ENCODE measurements around the gene ST6GALNAC4. TPM values are rescaled to one million over a fixed set of nuclear protein-coding genes. Genes with fewer than 3 reads are reported as not detected.

ST6GALNAC4 gene
- total RNA-seq, 1 donor from 2014 or later = 23.5 TPM

DNA sequence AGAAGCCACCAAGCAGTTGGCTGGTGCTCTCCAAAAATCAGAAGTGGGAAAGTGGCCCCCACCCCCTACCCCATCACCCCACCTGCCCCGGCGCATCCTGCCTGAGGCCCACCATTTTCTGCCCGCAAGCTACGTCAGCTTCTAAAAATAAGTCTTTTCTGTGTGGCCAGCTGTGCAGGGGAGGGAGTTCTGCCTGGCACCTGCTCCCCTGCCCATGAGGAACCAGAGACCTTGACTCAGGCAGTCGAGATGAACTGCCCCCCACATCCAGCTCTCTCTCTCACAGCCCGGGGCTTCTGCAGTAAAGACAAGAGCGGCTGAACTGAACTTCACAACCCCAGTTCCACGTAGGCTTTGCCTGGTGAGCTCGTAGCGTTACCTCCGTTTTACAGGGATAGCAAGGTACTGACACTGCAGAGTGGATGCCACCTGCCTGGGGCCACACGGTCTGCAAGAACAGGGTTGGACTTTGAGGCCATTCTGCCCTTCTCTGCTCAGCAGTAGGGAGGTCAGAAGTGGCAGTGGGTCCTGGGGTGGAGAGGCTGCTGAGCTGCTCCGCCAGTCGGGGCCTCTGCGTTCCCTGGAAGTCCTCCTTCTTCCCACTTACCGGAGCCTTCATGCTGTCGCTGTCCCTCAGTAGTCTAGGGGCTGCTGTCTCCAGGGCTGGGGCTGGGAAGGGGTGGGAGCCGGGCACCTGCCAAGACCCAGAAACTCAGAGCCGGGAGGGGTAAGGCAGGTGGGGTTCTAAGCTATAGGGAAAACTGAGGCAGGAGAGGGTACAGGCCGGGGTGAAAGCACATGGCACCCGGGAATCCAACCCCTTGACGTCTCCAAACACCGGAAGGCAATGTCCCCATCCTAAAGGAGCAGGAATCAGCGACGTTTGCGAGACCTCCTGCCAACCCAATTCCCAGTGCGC lies 781 bp downstream of the ST6GALNAC4 start:
- Histone ChIP-seq H3K27me3 (ENCODE audit: control insufficient read depth in 3 of 3, insufficient read depth in 3 of 3, low read length in 3 of 3) (no peaks in the 10 kb centered on the region), H3K4me1 (ENCODE audit: control insufficient read depth in 3 of 3, insufficient read depth in 3 of 3, low read length in 3 of 3) (peaks cover 17 to 46% (median 43%) of the 10 kb centered on the region in 3 donors), H3K4me3 (ENCODE audit: low read length in 3 of 3) (peak overlapping the region; percentile 68 to 89 (median 75)), H3K9ac (ENCODE audit: low read depth in 1 of 3, low read length in 3 of 3) (peak overlapping the region; percentile 76 to 85 (median 78)), H3K27ac (ENCODE audit: low read depth, low read length) (peak overlapping the region; percentile 57), H3K36me3 (ENCODE audit: control insufficient read depth in 3 of 3, insufficient read depth in 3 of 3, low read length in 3 of 3) (peaks cover 9 to 15% (median 12%) of the 10 kb centered on the region in 3 donors), H3K9me3 (ENCODE audit: control insufficient read depth in 3 of 3, low read length in 3 of 3) (no peaks in the 10 kb centered on the region)

GRCh38 chr9:127915325-127915752 lies 1.5 kb downstream of the ST6GALNAC4 start:
- Histone ChIP-seq H3K4me3 (ENCODE audit: low read length in 3 of 3) (no peak overlapping the region), H3K9ac (ENCODE audit: low read depth in 1 of 3, low read length in 3 of 3) (no peak overlapping the region), H3K27ac (ENCODE audit: low read depth, low read length) (peak overlapping the region; percentile 57), H3K9me3 (ENCODE audit: control insufficient read depth in 3 of 3, low read length in 3 of 3) (no peaks in the 10 kb centered on the region), H3K4me1 (ENCODE audit: control insufficient read depth in 3 of 3, insufficient read depth in 3 of 3, low read length in 3 of 3) (peaks cover 20 to 47% (median 43%) of the 10 kb centered on the region in 3 donors), H3K27me3 (ENCODE audit: control insufficient read depth in 3 of 3, insufficient read depth in 3 of 3, low read length in 3 of 3) (no peaks in the 10 kb centered on the region), H3K36me3 (ENCODE audit: control insufficient read depth in 3 of 3, insufficient read depth in 3 of 3, low read length in 3 of 3) (peaks cover 11 to 21% (median 17%) of the 10 kb centered on the region in 3 donors)

DNA sequence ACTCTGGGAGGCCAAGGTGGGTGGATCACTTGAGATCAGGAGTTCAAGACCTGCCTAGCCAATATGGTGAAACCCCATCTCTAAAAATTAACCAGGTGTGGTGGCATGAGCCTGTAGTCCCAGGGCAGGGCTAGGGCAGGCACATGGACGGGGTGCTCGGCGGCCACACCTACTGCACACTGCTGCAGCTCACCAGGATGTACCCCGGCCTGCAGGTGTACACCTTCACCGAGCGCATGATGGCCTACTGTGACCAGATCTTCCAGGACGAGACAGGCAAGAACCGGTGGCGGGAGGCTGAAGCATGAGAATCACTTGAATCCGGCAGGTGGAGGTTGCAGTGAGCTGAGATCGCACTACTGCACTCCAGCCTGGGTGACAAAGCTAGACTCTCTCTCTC lies 3.2 kb downstream of the ST6GALNAC4 start:
- H3K4me3 ChIP-seq (ENCODE audit: low read length in 3 of 3) = no peak overlapping the region
- H3K9me3 ChIP-seq (ENCODE audit: control insufficient read depth in 3 of 3, low read length in 3 of 3) = no peaks in the 10 kb centered on the region
- H3K36me3 ChIP-seq (ENCODE audit: control insufficient read depth in 3 of 3, insufficient read depth in 3 of 3, low read length in 3 of 3) = peaks cover 11 to 29% (median 17%) of the 10 kb centered on the region in 3 donors
- H3K4me1 ChIP-seq (ENCODE audit: control insufficient read depth in 3 of 3, insufficient read depth in 3 of 3, low read length in 3 of 3) = peaks cover 20 to 37% (median 34%) of the 10 kb centered on the region in 3 donors
- H3K27ac ChIP-seq (ENCODE audit: low read depth, low read length) = no peak overlapping the region
- no peak overlapping the region for H3K9ac ChIP-seq (ENCODE audit: low read depth in 1 of 3, low read length in 3 of 3)
- H3K27me3 ChIP-seq (ENCODE audit: control insufficient read depth in 3 of 3, insufficient read depth in 3 of 3, low read length in 3 of 3) = no peaks in the 10 kb centered on the region

- Histone ChIP-seq H3K9ac (ENCODE audit: low read depth in 1 of 3, low read length in 3 of 3) (no peak overlapping the region), H3K4me3 (ENCODE audit: low read length in 3 of 3) (no peak overlapping the region), H3K27me3 (ENCODE audit: control insufficient read depth in 3 of 3, insufficient read depth in 3 of 3, low read length in 3 of 3) (no peaks in the 10 kb centered on the region), H3K9me3 (ENCODE audit: control insufficient read depth in 3 of 3, low read length in 3 of 3) (no peaks in the 10 kb centered on the region), H3K27ac (ENCODE audit: low read depth, low read length) (no peak overlapping the region), H3K4me1 (ENCODE audit: control insufficient read depth in 3 of 3, insufficient read depth in 3 of 3, low read length in 3 of 3) (peaks cover 20 to 31% (median 28%) of the 10 kb centered on the region in 3 donors), H3K36me3 (ENCODE audit: control insufficient read depth in 3 of 3, insufficient read depth in 3 of 3, low read length in 3 of 3) (peaks cover 14 to 29% (median 21%) of the 10 kb centered on the region in 3 donors)
These were observed 4.0 kb downstream of the ST6GALNAC4 start for GRCh38 chr9:127912882-127913281.

DNA sequence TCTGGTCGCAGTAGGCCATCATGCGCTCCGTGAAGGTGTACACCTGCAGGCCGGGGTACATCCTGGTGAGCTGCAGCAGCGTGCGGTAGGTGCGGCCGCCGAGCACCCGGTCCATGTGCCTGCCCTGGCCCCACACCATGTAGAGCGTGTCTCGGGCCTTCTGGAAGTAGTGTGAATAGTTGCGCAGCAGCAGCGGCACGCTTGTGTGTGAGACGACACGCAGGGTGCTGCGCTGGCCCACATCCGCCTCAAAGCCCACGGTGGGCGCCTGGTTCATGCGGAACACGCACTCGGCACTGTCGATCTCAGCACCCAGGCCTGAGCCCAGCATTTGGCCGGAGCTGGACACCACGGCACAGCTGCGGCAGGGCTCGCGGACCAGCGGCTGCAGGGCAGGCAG lies 4.5 kb downstream of the ST6GALNAC4 start:
- Histone ChIP-seq H3K4me3 (ENCODE audit: low read length in 3 of 3) (no peak overlapping the region), H3K9ac (ENCODE audit: low read depth in 1 of 3, low read length in 3 of 3) (no peak overlapping the region), H3K4me1 (ENCODE audit: control insufficient read depth in 3 of 3, insufficient read depth in 3 of 3, low read length in 3 of 3) (peaks cover 16 to 28% (median 24%) of the 10 kb centered on the region in 3 donors), H3K36me3 (ENCODE audit: control insufficient read depth in 3 of 3, insufficient read depth in 3 of 3, low read length in 3 of 3) (peaks cover 14 to 29% (median 21%) of the 10 kb centered on the region in 3 donors), H3K9me3 (ENCODE audit: control insufficient read depth in 3 of 3, low read length in 3 of 3) (no peaks in the 10 kb centered on the region), H3K27ac (ENCODE audit: low read depth, low read length) (no peak overlapping the region), H3K27me3 (ENCODE audit: control insufficient read depth in 3 of 3, insufficient read depth in 3 of 3, low read length in 3 of 3) (no peaks in the 10 kb centered on the region)

- Histone ChIP-seq H3K36me3 (ENCODE audit: control insufficient read depth in 3 of 3, insufficient read depth in 3 of 3, low read length in 3 of 3) (peaks cover 14 to 29% (median 21%) of the 10 kb centered on the region in 3 donors), H3K4me1 (ENCODE audit: control insufficient read depth in 3 of 3, insufficient read depth in 3 of 3, low read length in 3 of 3) (peaks cover 6 to 24% (median 14%) of the 10 kb centered on the region in 3 donors), H3K27ac (ENCODE audit: low read depth, low read length) (no peak overlapping the region), H3K27me3 (ENCODE audit: control insufficient read depth in 3 of 3, insufficient read depth in 3 of 3, low read length in 3 of 3) (no peaks in the 10 kb centered on the region), H3K9ac (ENCODE audit: low read depth in 1 of 3, low read length in 3 of 3) (no peak overlapping the region), H3K9me3 (ENCODE audit: control insufficient read depth in 3 of 3, low read length in 3 of 3) (no peaks in the 10 kb centered on the region), H3K4me3 (ENCODE audit: low read length in 3 of 3) (no peak overlapping the region)
These were observed 6.1 kb downstream of the ST6GALNAC4 start for GRCh38 chr9:127910613-127911205.

DNA sequence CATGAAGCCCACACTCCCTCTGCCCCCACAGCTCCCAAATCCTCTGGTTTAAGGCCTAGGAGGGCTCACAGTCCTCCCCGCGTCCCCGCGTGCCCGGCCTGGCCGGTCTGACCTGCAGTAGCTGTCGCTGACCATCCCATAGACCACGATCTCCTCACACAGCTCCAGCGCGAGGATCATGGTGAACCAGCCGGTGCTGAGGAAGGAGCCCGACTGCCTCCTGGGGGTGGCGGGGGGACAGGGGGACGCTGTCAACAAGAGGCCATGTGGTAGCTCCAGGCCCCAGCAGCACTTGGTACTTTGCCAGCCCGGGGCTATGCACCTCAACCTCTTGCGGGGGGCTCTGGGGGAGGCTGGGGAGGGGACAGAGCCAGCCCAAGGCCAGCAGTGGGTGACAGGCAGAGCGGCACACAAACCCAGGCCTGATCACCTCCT lies 7.0 kb downstream of the ST6GALNAC4 start:
- H3K27me3 ChIP-seq (ENCODE audit: control insufficient read depth in 3 of 3, insufficient read depth in 3 of 3, low read length in 3 of 3) = no peaks in the 10 kb centered on the region
- peaks cover 13 to 25% (median 15%) of the 10 kb centered on the region in 3 donors for H3K4me1 ChIP-seq (ENCODE audit: control insufficient read depth in 3 of 3, insufficient read depth in 3 of 3, low read length in 3 of 3)
- no peak overlapping the region for H3K4me3 ChIP-seq (ENCODE audit: low read length in 3 of 3)
- H3K9me3 ChIP-seq (ENCODE audit: control insufficient read depth in 3 of 3, low read length in 3 of 3) = no peaks in the 10 kb centered on the region
- no peak overlapping the region for H3K27ac ChIP-seq (ENCODE audit: low read depth, low read length)
- peaks cover 14 to 29% (median 21%) of the 10 kb centered on the region in 3 donors for H3K36me3 ChIP-seq (ENCODE audit: control insufficient read depth in 3 of 3, insufficient read depth in 3 of 3, low read length in 3 of 3)
- H3K9ac ChIP-seq (ENCODE audit: low read depth in 1 of 3, low read length in 3 of 3) = no peak overlapping the region

DNA sequence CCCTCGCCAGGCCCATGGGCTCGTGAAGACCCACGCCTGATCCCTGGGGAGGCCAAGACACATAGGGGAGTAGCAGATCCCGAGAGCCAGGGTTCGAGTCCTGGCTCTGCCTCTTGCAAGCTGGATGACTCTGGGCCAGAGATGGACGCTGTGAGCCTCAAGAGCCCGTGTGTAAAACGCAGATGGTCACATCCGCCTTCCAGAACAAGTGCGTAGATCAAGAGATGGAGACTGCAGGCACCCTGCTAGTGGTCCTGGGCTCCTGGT lies 8.2 kb downstream of the ST6GALNAC4 start:
- H3K27me3 ChIP-seq (ENCODE audit: control insufficient read depth in 3 of 3, insufficient read depth in 3 of 3, low read length in 3 of 3) = no peaks in the 10 kb centered on the region
- H3K4me3 ChIP-seq (ENCODE audit: low read length in 3 of 3) = no peak overlapping the region
- H3K27ac ChIP-seq (ENCODE audit: low read depth, low read length) = no peak overlapping the region
- H3K4me1 ChIP-seq (ENCODE audit: control insufficient read depth in 3 of 3, insufficient read depth in 3 of 3, low read length in 3 of 3) = peaks cover 25 to 34% (median 26%) of the 10 kb centered on the region in 3 donors
- H3K36me3 ChIP-seq (ENCODE audit: control insufficient read depth in 3 of 3, insufficient read depth in 3 of 3, low read length in 3 of 3) = peaks cover 14 to 27% (median 21%) of the 10 kb centered on the region in 3 donors
- no peak overlapping the region for H3K9ac ChIP-seq (ENCODE audit: low read depth in 1 of 3, low read length in 3 of 3)
- no peaks in the 10 kb centered on the region for H3K9me3 ChIP-seq (ENCODE audit: control insufficient read depth in 3 of 3, low read length in 3 of 3)

DNA sequence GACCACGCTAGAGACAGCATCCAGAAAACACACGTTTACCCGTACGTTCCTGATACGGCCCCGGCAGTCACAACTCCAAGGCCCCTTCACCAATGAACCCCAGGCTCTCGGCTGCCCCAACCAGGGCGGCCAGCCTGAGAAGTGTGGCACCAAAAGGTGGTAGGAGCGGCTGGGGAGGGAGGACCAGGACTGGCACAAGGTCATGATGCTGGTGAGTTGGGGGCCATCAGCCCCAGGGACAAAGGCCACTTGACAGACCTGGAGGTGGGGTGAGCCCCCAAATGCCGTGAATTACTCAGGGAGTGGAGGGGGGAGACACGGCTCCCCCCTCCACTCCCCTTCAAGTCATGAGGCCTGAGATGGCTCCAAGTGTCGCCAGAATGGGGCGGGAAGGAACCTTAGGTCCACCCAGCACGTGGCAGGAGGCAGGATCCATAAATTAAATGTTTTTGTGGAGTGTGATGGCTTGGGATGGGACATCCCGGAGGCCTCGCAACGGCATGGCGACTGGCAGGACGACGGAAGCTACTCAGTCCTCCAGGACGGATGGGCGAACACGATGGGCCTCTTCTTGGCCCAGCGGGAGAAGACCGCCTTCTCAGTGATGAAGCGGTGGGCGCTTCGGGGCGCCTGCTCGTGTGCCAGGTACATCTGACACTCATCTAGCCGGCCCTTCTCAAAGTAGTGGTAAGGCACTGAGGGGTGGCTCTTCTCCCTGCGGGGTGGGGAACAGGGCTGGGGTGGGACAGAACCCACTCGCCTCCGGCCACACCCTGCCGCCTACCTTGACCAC lies 8.8 kb downstream of the ST6GALNAC4 start:
- Histone ChIP-seq H3K27ac (ENCODE audit: low read depth, low read length) (no peak overlapping the region), H3K27me3 (ENCODE audit: control insufficient read depth in 3 of 3, insufficient read depth in 3 of 3, low read length in 3 of 3) (no peaks in the 10 kb centered on the region), H3K9ac (ENCODE audit: low read depth in 1 of 3, low read length in 3 of 3) (no peak overlapping the region), H3K9me3 (ENCODE audit: control insufficient read depth in 3 of 3, low read length in 3 of 3) (no peaks in the 10 kb centered on the region), H3K4me3 (ENCODE audit: low read length in 3 of 3) (no peak overlapping the region), H3K36me3 (ENCODE audit: control insufficient read depth in 3 of 3, insufficient read depth in 3 of 3, low read length in 3 of 3) (peaks cover 14 to 27% (median 21%) of the 10 kb centered on the region in 3 donors), H3K4me1 (ENCODE audit: control insufficient read depth in 3 of 3, insufficient read depth in 3 of 3, low read length in 3 of 3) (peaks cover 31 to 38% (median 31%) of the 10 kb centered on the region in 3 donors)
